ENCODE measurements around the gene PTPN12.
"Not testable (repeated sequence)": the region's sequence is repeated elsewhere in the genome, so short reads cannot be mapped to it uniquely, and the experiment has no call there.

PTPN12 gene

GRCh38 chr7:77580762-77581350, 43.8 kb downstream of the PTPN12 start:
- DNase-seq = no peak

- no peak for DNase-seq
These were observed 50.2 kb downstream of the PTPN12 start for GRCh38 chr7:77587272-77587671.

DNA sequence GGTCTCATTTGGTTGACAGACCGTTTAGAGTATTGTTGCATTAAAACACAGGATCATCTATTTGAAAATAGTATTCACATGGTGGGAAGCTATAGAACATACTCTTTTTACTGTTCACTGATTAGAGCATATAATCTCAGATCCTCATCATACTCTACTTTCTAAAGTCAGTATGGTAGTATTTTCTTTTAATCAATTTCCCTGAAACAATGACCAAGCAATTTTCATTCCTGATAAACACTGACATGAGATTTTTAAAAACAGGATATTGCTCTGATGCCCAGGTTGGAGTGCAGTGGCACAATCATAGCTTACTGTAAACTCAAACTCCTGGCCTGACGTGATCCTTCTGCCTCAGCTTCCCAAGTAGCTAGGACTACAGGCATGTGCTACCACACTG, 63.9 kb downstream of the PTPN12 start:
- no peak for DNase-seq

- DNase-seq = no peak
These were observed 69.5 kb downstream of the PTPN12 start for GRCh38 chr7:77606562-77606961.

- DNase-seq = no peak
These were observed 82.2 kb downstream of the PTPN12 start for GRCh38 chr7:77619314-77619713.

- no peak for DNase-seq
These were observed 89.7 kb downstream of the PTPN12 start for GRCh38 chr7:77626586-77627308.

- peak; percentile 7 for DNase-seq
These were observed 90.2 kb downstream of the PTPN12 start for GRCh38 chr7:77627309-77627676.

DNA sequence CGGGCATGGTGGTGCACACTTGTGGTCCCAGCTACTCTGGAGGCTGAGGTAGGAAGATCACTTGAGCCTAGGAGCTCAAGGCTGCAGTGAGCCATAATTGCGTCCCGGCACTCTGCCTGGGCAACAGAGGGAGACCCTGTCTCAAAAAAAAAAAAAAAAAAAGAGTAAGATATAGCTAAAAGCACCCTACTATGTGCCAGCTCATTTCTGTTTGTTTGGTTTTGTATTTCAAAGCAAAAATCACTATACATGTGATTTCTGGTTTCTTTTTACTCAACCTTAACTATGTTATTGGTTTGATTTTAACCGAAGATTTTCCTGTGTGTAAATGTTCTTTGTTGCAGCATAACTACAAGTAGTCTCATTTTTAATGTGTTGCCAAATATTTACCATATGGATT, 92.7 kb downstream of the PTPN12 start:
- DNase-seq = no peak

DNA sequence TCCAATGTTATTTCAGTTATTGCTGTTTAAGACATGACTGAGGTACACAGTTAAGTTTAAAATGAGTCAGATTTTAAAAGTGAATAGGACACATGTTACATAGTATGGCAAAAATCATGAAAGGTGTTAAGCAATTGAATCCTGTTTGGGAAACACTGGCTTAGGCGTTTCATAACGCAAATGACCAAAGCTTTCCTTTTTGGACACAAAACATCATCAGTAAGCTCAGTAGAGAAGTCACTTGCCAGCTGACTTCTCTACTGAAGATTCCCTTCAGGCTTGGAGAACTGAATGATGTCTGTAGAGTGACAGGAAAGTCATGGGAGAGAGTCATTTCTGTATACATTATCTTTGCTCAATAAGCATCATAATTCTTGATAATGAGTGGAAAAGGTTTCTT, 94.7 kb downstream of the PTPN12 start:
- DNase-seq = no peak

- DNase-seq = no peak
These were observed 107.7 kb downstream of the PTPN12 start for GRCh38 chr7:77644774-77645173.

DNA sequence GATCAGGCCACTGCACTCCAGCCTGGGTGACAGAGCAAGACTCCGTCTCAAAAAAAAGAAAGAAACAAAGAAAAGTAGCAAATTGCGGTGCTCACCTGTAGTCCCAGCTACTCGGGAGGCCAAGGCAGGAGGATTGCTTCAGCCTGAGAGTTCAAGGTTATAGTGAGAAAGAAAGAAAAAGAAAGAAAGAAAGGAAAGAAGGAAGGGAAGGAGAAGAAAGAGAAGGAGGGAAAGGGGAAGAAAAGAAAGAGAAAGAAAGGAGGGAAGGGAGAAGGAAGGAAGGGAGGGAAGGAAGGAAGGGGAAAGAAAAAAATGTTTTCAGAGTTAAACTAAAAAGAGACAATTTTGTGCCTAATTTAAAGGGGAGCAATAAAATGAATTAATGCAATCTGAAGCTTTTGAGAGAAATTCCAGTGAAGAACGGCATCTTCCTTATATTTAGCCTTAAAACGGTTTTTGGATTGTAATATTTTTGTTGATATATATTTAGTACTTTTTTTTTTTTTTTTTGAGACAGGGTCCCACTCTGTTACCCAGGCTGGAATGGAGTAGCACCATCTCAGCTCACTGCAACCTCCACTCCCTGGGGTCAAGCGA, 111.7 kb downstream of the PTPN12 start:
- no peak for DNase-seq

GRCh38 chr7:77649716-77650349, 112.7 kb downstream of the PTPN12 start:
- no peak for DNase-seq

- DNase-seq = peak; percentile 5
These were observed 114.6 kb downstream of the PTPN12 start for GRCh38 chr7:77651575-77652162.

DNA sequence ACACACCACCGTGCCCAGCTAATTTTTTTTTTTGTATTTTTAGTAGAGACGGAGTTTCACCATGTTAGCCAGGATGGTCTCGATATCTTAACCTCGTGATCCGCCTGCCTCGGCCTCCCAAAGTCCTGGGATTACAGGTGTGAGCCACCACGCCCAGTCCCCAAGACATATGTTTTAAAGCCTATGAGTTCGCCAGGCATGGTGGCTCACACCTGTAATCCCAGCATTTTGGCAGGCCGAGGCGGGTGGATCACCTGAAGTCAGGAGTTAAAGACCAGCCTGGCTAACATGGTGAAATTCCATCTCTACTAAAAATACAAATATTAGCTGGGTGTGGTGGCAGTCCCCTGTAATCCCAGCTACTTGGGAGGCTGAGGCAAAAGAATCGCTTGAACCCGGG, 115.7 kb downstream of the PTPN12 start:
- not testable (repeated sequence) for DNase-seq

GRCh38 chr7:77653572-77653971, 116.5 kb downstream of the PTPN12 start:
- no peak for DNase-seq

DNA sequence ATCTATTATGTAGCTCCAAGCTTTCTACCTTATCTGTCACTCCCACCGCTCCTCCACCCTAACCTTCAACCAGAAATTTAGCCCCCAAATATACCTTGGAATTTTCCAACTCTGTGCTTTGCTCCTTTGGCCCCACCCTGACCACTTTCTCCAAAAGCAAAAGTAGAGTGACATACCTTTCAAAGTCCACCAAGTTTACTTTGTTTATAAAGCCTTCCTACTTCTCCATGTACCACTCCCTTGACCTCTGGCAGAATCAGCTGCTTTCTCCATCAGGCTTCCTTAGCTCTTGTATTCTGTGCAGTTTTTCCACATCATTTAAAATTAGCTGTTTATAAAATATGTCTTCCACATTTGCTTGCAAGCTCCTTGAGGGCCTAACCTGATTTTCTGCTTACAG, 118.3 kb downstream of the PTPN12 start:
- no peak for DNase-seq

DNA sequence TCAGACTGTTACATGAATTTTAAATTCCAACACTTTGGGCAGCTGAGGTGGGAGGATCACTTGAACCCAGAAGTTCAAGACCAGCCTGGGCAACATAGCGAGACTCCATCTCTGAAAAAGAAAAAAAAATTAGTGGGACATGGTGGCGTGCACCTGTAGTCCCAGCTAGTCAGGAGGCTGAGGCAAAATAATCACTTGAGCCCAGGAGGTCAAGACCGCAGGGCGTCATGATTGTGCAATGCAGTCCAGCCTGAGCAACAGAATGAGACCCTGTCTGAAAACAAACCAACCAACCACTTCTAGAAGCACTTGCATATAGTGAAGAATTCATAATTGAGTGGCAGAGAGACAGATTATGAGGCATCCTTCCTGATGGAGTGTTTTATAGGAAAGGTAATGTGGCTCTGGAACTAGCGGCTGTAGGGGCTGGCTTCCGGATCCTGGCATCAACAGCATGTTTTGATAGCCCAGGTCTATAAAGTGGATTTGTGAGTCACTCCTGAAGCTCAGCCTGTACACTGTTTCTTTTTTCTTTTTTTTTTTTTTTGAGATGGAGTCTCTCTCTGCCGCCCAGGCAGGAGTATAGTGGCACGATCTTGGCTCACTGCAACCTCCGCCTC, 118.9 kb downstream of the PTPN12 start:
- no peak for DNase-seq

DNA sequence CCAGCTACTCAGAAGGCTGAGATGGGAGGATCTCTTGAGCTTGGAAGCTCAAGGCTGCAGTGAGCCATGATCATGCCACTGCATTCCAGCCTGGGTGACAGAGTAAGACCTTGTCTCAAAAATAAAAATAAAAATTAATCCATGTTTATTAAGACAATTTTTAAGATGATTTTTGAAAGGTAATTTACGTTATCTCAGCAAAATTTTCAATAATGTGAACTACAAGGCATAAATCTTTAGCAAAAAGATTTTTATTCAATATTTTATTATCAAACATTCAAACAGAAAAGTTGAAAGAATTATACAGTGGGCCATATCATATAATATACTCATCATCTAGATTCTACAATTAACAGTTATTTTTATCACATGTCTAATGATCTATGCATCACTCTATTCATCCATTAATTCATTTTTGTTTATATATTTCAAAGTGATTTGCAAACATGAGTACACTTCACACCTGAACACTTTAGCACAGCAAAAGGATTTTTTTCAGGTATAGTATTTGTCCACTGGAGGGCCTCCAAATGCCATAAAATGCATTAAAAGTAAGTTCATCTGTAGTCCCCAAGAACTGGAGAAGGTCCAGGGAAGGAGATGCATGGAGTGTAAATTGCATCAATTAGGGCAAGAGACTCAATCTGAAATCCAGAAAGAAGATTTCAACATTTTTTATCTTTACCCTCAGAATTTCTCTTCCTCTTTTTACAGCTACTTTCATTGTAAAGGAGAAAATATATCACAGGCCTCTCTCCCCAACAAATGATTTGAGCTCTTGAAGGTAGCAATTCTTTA, 120.5 kb downstream of the PTPN12 start:
- peak; percentile 53 for DNase-seq

DNA sequence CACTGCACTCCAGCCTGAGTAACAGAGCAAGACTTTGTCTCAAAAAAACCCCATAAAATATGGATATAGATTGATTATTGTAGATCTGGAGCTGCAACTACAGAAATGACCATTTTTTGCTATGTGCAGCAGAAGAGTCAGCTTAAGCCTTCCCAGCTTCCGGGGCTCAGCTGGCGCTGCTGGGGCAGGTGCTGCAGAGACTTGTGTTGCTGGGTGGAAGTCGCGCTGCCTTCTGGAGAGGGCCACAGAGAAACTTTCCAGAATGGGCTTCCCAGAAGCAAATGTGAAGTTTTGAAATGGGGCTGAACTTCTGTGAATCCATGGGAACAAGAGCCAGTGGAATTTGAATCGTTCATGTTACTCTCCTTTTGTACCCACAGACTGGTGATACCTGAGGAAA, 121.8 kb downstream of the PTPN12 start:
- no peak for DNase-seq

DNA sequence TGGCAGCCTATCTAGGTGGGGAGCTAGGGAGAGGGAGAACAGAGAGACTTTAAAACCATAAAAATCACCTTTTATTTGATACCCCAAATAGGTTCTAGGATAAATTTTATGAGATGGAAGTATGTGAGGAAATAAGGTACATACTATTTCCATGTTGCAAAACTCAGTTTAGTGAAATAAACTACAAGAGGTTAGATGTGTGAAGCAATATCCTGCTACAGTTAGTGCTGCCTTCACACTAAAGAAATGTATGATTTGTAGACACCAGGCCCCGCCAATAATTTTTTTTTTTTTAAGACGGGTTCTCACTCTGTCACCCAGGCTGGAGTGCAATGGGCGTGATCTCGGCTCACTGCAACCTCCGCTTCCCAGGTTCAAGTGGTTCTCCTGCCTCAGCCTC, 124.7 kb downstream of the PTPN12 start:
- no peak for DNase-seq

DNA sequence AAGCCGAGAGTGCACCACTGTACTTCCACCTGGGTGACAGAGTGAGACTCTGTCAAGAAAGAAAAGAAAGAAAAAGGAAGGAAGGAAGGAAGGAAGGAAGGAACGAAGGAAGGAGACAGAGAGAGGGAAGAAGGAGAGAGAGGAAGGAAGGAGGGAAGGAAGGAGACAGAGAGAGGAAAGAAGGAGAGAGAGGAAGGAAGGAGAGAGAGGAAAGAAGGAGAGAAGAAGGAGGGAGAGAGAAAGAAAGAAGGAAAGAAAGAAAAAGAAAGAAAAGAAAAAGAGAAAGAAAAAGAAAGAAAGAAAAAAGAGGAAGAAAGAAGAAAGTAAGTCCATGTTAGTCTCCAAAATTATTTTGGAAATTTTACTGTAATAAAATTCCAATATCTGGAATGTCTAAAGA, 125.8 kb downstream of the PTPN12 start:
- DNase-seq = no peak

- no peak for DNase-seq
These were observed 127.6 kb downstream of the PTPN12 start for GRCh38 chr7:77664715-77665114.

Data from NCI-H345 (cell line).